Inflammatory macrophage treated with lipopolysaccharide for 1 hour (primary cell): Measurements from ENCODE around the gene FUS.
A peak's percentile ranks its signal among the peaks of the same experiment; 100 is the strongest.
"Not testable (repeated sequence)": the region's sequence is repeated elsewhere in the genome, so short reads cannot be mapped to it uniquely, and the experiment has no call there.

Source experiments
- DNase-seq, 2 donors: peaks; one replicate each; pipeline ENCODE4 v3.0.0-alpha.2; 2020 to 2022

FUS gene

DNA sequence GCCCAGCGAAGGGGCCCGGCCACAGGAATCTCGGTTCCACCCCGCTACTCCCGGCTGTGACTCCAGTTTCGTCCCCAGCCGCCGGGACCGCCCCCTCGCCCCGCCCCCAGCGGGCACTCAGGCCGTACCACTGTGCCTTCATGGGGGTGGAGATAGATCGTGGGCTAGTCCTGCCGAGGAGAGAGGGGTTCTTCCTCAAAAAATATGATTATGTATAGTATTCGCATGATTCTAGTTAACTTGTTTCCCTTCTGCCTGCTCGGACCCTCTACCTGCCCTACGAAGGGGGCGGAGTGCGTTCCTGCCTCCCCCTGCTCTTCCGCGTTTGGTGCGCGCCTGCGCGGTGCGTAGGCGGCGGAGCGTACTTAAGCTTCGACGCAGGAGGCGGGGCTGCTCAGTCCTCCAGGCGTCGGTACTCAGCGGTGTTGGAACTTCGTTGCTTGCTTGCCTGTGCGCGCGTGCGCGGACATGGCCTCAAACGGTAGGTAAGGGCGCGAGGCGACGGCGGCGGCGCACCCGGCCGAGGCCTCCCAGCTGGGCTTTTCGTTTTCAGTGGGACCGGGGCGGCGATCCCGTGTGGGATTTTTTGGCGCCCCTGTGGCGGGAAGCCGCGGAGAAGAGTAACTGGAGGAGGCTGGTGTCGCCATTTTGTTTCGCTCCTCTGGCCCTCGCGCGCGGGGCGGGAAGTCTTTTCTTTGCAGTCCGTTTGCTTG, at the start of gene FUS:
TSS of gene FUS (plus strand) at position 393 of the 713 bp plus-strand sequence. CDS start at position 469, 76 bp downstream.
- DNase-seq, result peak; percentile 70 to 93

DNA sequence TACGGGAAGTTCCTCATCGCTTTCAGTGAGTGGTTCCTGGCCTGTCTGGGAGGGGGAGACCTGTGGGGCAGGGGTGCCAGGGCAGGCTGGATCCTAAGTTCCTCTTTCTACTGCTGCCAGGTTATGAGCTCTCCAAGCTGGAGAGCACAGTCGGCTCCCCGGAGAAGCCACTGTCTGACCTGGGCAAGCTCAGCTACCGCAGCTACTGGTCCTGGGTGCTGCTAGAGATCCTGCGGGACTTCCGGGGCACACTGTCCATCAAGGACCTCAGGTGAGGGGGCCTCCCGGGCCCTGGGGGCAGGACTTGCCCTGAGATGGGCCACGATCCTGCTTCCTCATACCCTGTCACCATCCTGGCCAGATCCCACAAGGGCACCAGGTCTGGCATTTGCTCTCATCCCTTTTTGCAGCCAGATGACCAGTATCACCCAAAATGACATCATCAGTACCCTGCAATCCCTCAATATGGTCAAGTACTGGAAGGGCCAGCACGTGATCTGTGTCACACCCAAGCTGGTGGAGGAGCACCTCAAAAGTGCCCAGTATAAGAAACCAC, 49.5 kb upstream of the FUS start:
- peak in 1 of 2 donors; percentile 51 for DNase-seq

DNA sequence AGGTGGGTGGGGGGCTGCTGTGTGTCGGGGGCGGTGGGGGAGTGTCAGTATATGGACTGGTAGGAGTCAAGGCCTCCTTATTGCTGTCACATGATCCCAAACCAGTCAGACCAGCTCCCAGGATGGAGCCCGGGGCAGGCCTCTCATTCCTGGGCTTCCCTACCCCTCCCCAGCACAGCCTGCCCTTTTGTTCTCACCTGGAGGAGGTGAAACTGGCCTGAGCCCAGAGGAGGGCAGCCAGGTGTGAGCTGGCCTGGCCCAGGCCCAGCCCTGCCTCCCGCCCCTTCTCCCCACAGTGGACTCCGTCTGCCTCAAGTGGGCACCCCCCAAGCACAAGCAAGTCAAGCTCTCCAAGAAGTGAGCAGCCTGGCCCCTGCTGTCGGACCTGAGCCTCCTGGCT, 49.0 kb upstream of the FUS start:
- DNase-seq, result no peak

DNA sequence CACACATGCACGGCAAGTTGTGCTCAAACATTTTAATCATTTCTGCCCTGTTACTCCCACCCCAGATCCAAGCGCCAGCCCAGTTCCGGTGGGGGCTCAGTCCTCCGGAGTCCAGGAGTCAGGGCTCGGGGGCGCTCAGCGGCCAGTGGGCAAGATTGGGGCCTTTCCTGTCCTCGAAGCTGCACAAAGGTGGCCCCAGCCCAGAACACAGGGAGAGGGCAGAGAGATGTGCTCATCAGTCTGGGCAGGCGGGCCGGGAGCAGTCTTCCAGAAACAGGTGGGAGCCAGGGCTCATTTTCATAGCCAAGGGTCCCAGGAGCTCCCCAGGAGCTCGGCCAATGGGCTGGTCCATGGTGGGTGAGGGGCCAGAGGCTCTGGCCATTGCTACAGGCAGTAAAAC, 48.5 kb upstream of the FUS start:
- DNase-seq, result no peak

DNA sequence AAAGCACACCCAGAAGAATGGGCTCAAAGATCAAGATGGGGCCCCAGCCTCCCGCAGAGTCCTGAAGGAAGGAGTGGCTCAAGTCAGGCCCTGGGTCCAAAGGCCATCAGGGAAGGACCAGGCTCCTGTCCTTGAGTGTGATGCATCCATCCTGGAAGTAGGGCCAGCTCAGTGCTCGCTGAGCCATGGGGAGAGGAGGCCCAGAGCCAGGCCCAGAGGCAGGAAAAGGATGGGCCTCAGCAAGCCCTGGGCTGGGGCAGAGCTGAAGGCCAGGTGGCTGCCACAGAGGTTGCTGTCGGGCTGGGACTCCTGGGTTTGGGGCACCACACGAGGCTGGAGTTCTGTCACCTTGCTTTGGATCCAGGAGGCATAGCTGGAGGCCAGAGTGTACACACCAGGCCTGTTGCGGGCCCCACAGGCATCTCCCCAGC, 48.1 kb upstream of the FUS start:
- no peak for DNase-seq

DNA sequence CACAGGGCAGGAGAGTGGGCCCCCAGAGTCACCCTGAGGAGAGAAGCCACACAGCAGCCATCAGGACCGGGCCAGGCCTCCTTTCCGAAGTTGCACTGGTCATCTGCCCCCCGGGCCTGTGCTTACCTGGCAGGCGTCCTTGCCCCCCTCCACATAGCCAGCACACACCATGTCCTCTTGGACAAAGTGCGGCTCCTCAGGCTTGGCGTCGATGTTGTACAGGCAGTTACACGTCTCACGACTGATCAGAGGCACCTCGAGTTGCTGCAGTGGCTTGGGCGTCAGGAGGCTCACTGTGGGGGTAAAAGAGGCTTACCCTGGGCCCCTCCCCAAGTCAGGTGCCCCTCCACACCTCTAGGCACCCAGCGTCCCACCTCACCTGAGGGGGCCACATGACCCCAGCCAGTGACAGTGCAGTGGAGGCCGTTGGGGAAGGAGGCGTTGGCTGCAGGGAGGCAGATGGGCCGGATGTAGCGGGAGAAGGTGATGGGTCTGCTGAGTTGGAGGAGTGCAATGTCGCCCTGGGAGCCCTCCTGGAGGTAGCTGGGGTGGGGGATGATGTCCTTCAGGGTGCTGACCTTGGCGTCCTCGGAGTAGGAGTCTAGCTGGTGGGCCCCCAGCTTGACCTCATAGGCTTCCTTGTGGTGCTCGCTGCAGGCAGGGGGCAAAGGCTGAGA, 47.5 kb upstream of the FUS start:
- DNase-seq, result no peak

DNA sequence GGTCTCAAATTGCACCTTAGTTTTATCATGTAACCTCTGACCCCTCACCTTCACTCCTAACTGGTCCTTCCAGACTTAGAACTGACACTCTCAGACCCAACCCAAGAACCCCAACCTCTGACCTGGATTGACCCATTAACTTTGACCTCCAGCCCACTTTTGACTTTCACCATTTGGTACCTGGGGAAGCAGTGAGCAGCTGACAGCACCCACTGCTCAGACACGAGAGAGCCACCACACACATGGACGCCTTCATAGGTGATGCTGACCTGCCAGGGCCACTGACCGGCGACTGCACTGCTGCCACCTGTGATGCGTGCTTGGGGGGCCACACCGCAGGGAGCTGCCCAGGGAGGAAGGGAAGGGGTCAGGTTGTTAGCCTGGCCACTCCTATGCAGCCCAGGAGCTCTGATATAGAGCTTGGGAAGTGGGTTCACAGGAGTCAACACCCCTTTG, 46.9 kb upstream of the FUS start:
- no peak for DNase-seq

DNA sequence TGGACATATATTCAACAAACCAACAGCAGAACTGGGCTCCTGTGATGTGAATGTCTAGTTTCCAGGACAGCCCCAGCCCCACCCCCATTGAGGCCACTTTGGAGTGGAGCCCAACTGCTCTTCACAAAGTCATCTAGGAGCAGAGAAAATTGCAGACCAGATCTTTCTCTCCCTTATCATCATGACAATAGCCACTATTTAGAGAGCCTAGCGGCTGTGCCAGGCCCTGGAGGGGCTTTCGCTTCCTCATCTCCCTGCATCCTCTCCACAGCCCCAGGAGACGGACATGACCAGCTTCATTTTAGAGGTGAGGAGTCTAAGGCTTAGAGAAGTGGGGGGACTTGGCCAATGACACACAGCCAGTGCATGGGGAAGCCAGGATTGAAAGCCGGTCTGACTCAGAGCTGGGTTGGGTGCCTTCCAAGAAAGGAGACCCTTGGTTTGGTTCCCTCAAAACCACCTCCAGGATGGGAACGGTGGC, 45.8 kb upstream of the FUS start:
- peak in 1 of 2 donors; percentile 33 for DNase-seq

DNA sequence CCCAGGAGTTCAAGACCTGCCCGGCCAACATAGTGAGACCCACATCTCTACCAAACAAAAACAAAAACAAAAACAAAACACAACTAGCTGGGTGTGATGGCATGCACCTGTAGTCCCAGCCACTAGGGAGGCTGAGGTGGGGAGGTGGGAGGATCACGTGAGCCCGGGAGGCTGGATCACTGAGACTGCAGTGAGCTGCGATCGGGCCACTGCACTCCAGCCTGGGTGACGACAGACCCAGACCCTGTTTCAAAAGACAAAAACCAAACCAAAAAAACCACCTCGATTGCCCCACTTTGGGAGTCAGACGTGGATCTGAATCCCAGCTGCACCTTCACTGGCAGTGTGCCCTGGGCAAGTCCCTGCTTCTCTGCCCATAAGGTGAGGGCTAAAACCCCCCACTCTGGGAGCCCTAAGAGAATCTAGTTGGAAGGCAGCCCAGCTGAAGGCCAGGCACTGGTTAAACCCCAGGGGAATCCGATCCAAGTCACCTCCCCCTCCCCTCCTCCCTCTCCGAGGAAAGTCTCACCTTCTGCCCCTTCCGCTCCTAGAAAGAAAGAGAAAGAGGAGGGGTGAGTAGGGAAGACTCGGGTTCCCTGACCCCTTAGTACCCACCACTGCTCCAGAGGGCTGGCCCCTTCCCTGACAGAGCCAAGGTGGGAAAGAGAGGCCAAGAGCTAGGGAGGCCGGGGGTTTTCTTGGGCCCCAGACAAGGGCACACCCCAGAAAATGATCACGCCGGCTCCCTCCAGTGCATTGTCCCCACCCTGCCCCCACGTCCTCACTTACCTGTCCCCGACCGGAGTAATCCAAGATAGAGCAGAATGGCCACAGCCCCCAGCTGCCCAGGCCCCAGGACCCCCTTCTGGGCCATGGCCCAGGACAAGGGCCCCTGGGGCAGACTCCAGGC, 45.1 kb upstream of the FUS start:
- DNase-seq, result no peak

DNA sequence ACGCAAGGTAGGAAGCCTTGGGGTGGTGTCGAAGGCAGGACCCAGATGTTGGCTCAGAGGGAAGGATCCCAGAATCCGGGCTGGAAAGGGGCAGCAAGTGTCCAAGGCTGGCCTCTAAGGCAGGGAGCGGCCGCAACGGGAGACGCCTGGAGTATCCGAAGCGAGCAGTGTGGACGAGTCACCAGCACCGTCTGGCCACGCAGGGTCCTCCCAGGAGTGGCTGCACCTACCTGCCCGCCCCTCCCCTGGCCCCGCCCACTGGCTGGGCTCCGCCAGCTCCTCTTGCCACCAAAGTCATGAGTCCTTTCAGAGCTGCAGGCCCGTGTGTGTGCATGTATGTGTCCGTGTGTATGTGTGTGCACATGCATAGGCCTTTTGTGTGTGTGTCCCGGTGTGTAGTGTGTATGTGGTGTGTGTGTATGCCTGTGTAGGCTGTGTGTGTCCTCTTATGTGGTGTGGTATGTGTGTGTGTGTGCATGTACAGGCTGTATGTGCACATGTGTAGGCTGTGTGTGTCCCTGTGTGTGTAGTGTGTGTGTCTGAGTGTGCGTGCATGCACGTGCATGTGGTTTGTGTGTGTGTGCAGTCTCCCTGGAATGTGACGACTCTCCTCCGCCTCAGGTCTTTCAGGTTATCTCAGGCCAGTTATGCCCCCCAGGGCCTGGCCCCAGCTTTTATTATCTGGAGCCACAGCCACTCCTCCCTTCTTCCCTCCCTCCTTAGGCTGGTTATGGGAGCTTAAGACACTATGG, 44.2 kb upstream of the FUS start, which contains the start of gene PRSS8:
TSS of gene PRSS8 (minus strand) at position 193 of the 752 bp plus-strand sequence. CDS start 229 bp downstream, outside the sequence.
- no peak for DNase-seq

DNA sequence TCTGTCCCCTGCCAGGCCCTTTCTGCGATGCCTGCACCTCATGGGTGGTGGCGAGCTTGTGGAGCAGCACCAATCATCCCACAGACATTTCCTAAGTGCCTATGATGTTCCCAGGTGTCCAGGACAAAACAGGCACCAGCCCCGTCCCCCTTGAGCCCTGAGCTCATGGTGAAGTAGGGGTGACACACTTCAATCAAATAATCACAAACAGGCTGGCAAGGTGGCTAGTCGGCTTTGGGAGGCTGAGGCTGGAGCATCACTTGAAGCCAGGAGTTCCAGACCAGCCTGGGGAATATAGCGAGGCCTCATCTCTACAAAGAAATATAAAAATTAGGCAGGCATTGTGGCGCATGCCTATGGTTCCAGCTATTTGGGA, 43.7 kb upstream of the FUS start:
- no peak for DNase-seq

DNA sequence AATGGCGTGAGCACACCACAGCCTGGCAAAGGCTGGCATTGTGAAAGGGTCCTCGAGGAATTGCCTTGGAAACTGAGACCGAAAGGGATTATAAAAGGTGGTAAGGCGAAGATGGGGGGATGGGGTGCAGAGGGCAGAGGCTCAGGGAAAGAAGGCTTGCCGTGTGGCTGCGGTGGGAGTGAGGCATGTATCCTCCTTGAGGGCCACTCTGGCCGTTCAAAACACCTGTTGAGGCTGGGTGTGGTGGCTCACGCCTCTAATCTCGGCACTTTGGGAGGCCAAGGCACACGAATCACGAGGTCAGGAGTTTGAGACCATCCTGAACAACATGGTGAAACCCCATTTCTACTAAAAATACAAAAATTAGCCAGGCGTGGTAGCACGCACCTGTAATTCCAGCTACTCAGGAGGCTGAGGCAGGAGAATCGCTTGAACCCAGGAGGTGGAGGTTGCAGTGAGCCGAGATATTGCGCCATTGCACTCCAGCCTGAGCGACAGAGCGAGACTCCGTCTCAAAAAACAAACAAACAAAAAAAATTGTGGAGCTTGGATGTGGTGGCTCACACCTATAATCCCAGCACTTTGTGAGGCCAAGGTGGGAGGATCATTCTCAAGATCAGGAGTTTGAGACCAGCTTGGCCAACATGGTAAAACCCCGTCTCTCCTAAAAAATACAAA, 43.0 kb upstream of the FUS start:
- not testable (repeated sequence) for DNase-seq

DNA sequence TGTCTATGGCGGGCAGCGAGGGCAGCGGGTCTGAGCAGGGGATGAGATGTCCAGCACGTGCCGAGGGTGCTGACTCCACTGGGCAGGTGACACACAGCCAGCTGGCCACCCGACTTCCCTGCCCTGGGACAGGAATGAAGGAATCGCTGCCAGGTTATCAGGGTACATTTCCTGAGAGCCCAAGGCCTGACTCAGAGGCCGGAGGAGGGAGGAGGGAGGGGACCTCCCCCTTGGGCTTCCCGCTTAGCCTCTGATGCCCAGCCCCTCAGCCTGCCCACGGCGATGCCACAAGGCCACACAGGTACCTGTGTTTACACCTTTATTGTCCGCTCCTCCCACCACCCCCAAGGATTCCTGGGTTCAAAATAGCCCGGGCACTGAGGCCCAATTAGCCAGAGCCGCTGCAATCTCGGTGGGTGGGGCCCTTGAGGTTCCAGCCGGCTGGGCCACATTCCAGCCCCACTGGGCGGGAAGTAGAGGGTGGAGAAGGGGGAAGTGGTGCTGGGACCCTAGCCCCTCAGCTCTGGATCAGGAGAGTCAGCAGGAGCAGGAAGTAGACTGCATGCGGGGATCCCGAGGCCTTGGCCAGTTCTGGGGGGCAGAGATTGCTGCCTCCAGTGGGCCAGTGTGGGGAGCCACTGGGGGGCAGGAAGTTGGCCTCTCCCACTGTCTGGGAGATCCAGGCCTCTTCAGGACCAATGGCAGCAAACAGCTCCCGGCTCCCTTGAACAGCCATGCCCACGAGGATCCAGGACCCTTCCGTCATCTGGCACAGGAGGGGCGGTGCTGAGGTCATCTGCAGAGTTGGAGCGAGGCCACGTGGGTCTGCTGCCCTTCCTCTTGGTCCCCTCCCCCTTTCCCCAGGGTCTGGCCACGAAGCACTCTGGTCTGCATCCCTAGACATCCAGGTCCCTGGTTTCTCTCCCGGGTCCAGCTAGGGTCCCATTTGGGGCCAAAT, 41.0 kb upstream of the FUS start:
- peak in 1 of 2 donors; percentile 28 for DNase-seq

DNA sequence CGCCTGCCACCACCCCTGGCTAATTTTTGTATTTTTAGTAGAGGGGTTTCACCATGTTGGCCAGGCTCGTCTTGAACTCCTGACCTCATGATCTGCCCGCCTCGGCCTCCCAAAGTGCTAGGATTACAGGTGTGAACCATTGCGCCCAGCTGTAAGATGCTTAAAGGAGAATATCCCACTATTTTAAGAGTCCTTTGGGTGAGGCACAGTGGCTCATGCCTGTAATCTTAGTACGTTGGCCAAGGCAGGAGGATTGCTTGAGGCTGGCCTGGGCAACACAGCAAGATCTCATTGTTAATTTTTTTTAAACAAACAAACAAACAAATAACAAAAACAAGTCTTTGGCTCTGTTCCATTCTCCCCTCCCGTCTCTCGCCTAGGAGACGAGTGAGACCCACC, 38.9 kb upstream of the FUS start:
- DNase-seq, result not testable (repeated sequence)

DNA sequence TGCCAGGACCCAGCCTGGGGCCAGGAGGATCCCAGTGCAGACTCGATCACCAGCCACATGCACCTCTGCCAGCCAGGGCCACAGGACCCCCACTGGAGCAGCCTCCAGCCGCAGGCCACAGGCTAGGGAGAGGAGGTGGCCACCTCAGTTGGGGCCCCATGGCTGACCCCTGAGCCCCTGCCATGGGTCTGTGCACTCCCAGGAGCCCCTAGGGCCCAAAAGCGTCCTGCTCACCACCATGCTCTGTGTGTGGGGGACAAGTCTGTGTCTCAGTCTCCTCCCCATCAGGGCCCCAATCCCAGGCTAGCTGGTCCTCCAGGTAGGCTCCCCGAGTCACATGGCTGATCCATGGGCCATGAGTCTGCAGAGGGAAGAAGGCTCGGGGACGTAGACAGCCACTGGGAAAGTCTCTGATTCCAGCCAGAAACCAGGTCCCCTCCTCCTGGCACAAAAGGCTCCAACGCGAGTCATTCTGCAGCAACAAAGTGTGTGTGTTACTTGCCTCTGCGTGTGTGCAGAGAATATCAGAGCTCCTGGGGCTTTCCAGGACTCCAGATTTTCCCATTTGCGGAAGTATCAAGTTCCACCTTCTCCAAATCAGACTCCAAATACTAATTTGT, 38.3 kb upstream of the FUS start:
- peak in 1 of 2 donors; percentile 79 for DNase-seq

DNA sequence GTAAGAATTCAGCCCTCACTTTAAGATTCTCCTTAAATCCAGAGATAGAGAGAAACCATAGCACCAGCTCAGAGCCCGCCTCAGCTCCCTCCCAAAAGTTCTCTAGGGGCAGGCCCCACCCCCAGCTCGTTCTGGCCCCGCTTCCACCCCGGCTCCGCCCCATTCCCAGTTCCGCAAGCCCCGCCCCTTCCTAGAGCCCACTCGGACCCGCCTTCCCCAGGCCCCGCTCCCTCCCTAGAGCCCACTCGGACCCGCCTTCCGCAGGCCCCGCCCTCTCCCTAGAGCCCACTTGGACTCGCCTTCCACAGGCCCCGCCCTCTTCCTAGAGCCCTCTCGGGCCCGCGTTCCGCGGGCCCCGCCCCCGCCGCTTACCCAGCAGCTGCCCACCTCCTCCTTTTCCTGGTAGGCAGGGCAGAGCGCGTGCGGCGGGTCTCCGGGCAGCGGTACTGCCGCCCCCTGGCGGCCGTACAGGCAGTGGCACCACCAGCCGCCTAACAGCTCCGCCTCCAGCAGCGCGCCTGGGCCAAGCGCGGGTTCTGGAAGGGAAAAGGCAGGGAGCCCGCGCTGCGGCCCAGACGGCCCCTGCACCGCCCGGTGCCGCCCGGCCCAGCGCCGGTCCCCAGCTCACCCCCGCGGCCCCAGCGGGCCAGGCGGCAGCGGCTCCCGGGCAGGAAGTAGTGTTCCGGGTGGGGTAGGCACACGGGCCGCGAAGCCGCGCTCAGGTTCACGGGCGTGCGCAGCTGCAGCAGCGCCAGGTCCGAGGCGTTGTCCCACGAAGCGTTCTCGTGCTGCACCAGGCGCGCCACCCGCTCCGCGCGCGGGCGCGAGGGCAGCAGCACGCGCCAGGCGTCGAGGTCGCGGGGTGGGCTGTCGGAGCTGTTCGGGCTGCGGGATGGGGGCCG, 37.6 kb upstream of the FUS start:
- peak; percentile 97 for DNase-seq

DNA sequence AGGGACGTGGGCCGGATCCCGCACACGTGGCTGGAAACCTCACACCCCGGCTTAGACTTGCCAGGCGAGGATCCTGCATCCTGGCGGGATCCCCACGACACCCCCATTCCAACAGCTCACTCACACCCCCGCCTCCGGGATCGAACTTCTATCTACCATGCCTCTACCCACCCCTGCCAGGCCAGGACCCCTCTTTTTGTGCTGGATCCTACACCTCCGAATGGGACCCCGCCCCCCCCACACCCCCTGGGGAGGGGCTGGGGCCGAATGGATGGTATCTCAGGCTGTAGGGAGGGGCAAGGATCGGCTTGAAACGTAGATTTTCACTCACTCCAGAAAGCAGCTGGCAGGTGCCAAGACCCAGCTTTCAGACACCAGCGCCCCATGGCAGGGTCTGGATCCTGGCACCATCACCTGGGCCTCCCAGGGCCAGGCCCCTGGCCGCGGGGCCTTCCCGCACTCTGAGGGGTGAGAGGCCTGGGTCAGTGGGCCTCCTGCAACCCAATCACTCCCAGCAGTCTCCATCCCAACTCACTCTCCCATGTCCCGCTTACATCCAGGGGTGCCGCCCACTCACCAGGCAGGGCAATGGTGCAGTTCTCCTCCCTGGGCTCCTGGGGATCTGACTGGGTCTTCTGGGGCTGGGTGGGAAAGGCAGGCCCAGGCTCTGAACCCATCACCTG, 36.8 kb upstream of the FUS start:
- no peak for DNase-seq

DNA sequence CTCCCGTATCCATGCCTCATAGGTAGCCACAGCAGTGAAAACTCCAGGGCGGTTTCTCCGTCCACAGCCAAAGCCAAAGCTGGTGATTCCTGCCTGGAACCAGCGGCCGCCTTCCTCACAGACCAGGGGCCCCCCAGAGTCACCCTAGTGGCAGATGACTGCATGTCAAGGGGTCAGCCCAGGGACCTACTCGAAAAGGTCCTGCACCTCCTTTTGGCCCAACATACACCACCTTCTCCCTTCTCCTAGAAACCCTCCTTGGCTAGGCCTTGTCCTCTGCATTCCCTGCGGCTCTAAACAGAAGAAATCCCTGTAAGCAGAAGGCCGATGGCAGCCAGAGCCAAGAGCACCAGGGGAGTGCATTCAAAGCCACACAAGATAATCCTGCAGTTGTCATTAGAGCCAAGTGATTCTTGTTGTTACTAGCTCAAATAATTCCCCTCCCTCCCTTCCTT, 36.2 kb upstream of the FUS start:
- DNase-seq, result no peak
